Gastroesophageal sphincter (tissue), 4 donors: ENCODE data around the gene RHBDD3. TPM values are rescaled to one million over a fixed set of nuclear protein-coding genes. Genes with fewer than 3 reads are reported as not detected.

Experiments
- ATAC-seq: fragments of 150-250 bp; one replicate; pipeline ENCODE4 v1.9.1; 2016; ENCODE audit warnings: mild to moderate bottlenecking, moderate library complexity
- H3K27ac ChIP-seq, 4 donors: fragments of 200-600 bp; sonication (generic) in 3 of 4; 1 replicate in 3 of 4; 2 replicates in 1 of 4; pipeline ENCODE4 v1.5.1; 2016 to 2019
- H3K27me3 ChIP-seq: fragments of 200-600 bp; sonication (generic); one replicate; pipeline ENCODE4 v1.5.1; 2019
- H3K36me3 ChIP-seq, 2 donors: fragments of 200-600 bp; sonication (generic); one replicate each; pipeline ENCODE4 v1.5.1; 2019; ENCODE audit warnings: control low read depth in 1 of 2
- H3K4me1 ChIP-seq, 3 donors: fragments of 200-600 bp; sonication (generic); 1 replicate in 2 of 3; 2 replicates in 1 of 3; pipeline ENCODE4 v1.5.1; 2016 to 2019; ENCODE audit warnings: control low read depth in 2 of 3
- H3K4me3 ChIP-seq, 2 donors: fragments of 200-600 bp; sonication (generic); one replicate each; pipeline ENCODE4 v1.5.1; 2019; ENCODE audit warnings: mild to moderate bottlenecking in 1 of 2, moderate library complexity in 1 of 2
- H3K9me3 ChIP-seq, 3 donors: fragments of 200-600 bp; sonication (generic); one replicate each; pipeline ENCODE4 v1.5.1; 2017 to 2019; ENCODE audit warnings: control low read depth in 2 of 3
- EP300 ChIP-seq: sonication (generic); formaldehyde crosslinking; IDR thresholded peaks from one replicate; pipeline ENCODE4 v1.6.1; 2017; ENCODE audit warnings: antibody characterized with exemption, mild to moderate bottlenecking
- POLR2A ChIP-seq, 2 donors: fragments of 450-650 bp; IDR thresholded peaks; one replicate each; pipeline ENCODE4 v1.6.1; 2017; ENCODE audit warnings: antibody characterized with exemption in 2 of 2, mild to moderate bottlenecking in 2 of 2, moderate library complexity in 1 of 2
- POLR2AphosphoS5 ChIP-seq: sonication (generic); formaldehyde crosslinking; IDR thresholded peaks from one replicate; pipeline ENCODE4 v1.6.1; 2017; ENCODE audit warnings: antibody characterized with exemption
- WGBS, 2 donors: methylation state at CpG; one replicate each; pipeline ENCODE4 v1.1.5; 2018; ENCODE audit warnings: low coverage in 1 of 2; 5-methylcytosine and 5-hydroxymethylcytosine counted together
- total RNA-seq, 4 donors: library from RNA; depleted of rRNA; stranded (reverse); fragments of >200 nt; gene quantifications; one replicate each; pipeline ENCODE4 v1.1.0, GENCODE V29; 2016
- TF ChIP-seq, protein P1 (sequence below), 4 experiments: fragments of 200-600 bp in 2 of 4; fragments of 450-650 bp in 2 of 4; sonication (generic) in 1 of 4; IDR thresholded peaks; one replicate each; pipeline ENCODE4 v1.5.1; 2017 to 2019; ENCODE audit warnings: antibody characterized with exemption in 4 of 4, mild to moderate bottlenecking in 2 of 4, moderate library complexity in 2 of 4

Gene RHBDD3
- total RNA-seq, 4 donors from 2014 or later = 7.2 to 27.7 (median 19.6) TPM

DNA sequence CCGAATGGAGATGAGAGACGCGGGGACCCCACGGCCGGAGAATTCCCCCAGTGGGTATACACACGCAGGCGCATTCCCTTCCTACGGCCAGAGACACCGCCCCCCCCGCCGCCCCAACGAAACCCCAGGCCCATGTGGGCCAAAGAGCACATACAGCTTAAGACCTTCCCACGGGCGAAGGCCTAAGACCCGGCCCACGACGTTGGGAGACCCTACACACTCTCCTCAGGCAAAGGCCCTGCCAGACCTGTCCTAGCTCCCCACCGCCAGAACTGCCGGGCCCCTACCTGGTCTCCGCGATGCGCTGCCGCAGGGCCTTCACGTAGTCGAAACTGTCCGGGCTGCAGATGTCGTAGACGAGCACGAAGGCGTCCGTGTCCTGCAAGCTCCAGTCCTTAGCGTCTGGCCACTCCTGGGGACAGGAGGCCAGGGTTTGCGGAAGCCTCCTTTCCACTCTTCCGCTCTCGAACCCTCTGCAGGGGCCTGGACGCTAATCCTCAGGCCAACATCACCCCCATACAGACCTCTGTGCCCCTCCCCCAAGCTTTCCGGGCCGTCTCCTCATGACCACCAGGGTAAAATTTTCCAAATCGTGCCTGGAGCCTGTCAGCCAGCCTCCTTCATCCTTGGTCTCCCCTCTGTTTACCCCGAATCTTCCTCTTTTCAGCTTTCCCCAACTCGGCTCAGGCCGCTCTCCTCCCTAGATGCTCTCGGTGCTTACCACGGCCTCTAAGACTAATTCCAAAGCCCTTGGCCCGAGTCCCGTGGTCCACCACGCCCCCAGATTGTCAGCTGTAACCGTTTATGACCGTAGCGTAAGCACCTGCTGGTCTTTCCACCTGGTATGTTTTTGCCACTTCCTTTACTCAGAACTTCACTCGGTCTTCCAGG, 46.0 kb upstream of the RHBDD3 start:
- H3K4me3 ChIP-seq = peak overlapping the region in 1 of 2 donors; percentile 16
- peaks cover 39% of the 10 kb centered on the region for H3K27me3 ChIP-seq
- ATAC-seq = no peak
- WGBS, 2 donors = 11 to 20% methylated on average over 13 to 18 of the region's 51 CpGs
- no peaks in the 10 kb centered on the region for H3K9me3 ChIP-seq
- H3K4me1 ChIP-seq = peaks cover 0 to 72% (median 54%) of the 10 kb centered on the region in 3 donors
- H3K27ac ChIP-seq = no peak overlapping the region
- H3K36me3 ChIP-seq = no peaks in the 10 kb centered on the region
- TF ChIP-seq POLR2AphosphoS5 = no peak
- TF ChIP-seq EP300 = no peak
- TF ChIP-seq POLR2A (IDR thresholded peaks at IDR 0.05) = no peak
- TF ChIP-seq, protein P1, sequence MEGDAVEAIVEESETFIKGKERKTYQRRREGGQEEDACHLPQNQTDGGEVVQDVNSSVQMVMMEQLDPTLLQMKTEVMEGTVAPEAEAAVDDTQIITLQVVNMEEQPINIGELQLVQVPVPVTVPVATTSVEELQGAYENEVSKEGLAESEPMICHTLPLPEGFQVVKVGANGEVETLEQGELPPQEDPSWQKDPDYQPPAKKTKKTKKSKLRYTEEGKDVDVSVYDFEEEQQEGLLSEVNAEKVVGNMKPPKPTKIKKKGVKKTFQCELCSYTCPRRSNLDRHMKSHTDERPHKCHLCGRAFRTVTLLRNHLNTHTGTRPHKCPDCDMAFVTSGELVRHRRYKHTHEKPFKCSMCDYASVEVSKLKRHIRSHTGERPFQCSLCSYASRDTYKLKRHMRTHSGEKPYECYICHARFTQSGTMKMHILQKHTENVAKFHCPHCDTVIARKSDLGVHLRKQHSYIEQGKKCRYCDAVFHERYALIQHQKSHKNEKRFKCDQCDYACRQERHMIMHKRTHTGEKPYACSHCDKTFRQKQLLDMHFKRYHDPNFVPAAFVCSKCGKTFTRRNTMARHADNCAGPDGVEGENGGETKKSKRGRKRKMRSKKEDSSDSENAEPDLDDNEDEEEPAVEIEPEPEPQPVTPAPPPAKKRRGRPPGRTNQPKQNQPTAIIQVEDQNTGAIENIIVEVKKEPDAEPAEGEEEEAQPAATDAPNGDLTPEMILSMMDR (IDR thresholded peaks at IDR 0.05) = no peak

DNA sequence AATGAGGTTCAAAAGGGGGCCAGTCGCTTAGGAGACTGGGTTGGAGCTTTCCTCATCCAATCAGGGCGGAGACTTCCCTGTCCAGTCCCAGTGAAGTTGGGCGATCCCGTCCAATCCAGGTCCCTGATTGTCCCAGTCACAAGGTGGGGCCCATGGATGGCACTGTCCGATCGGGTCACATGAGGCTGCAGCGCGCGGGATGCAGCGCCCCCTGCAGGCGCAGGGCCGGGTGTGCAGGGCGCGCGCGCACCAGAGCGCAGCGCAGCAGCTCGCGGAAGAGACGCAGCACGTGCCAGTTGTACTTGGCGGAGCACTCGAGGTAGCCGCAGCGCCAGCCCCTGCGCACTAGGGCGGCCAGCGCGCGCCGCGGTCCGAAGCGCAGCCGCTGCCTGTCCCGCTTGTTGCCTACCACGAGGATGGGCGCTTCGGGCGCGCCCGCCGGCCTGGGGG, 45.4 kb upstream of the RHBDD3 start:
- Histone ChIP-seq H3K27ac (no peak overlapping the region), H3K36me3 (no peaks in the 10 kb centered on the region), H3K4me1 (peaks cover 1 to 78% (median 61%) of the 10 kb centered on the region in 3 donors), H3K9me3 (no peaks in the 10 kb centered on the region), H3K4me3 (peak overlapping the region in 1 of 2 donors; percentile 16), H3K27me3 (peaks cover 39% of the 10 kb centered on the region)
- 20% methylated on average over 1 of the region's 44 CpGs; no CpG with 5 or more reads in 1 of the 2 donors for WGBS, 2 donors
- TF ChIP-seq, protein P1 (IDR thresholded peaks at IDR 0.05) = peak in 3 of 4 experiments; percentile 59 to 85 (median 77)
- no peak for TF ChIP-seq POLR2A (IDR thresholded peaks at IDR 0.05)
- no peak for TF ChIP-seq POLR2AphosphoS5
- TF ChIP-seq EP300 = no peak
- no peak for ATAC-seq

DNA sequence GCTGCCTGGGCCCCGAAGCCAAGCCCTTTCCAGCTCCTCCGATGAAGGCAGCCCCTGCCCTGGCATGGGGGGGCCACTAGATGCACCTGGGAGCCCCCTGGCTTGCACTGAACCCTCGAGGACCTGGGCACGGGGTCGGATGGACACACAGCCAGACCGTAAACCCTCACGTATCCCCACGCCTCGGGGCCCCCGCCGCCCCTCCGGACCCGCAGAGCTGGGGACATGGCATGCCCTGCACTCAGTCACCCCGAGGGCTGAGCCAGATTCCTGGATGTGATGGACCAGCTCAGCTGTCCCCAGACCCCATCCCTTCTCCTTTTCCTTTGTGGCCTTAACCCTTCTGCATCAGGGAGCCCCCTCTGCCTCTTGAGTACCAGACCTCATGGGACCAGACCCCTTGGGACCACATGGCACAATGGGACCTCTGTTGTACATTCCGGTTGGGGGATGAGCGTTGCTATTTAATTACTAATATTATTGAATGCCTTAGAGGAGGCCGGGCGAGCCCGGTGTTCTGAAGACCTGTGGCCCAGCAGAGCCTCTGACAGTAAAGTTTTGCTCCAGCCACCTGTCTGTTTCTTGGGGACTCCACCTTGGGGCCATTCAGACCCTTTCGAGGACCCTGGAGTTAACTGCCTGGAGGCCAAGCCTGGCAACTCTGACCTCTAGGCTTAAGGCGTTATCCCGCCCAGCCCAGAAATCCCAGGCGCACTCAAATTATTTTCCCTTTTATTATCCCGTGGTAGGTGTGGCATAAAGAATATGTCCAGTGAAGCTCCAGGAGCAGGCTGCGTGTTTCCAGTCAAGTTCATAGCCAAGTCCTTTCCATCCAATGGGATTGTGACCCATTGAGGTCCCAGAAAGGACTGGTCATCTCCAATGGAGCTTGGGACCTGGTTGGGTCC, 44.7 kb upstream of the RHBDD3 start:
- peak overlapping the region in 3 of 4 donors; percentile 86 to 97 (median 92) for H3K27ac ChIP-seq
- no peak for ATAC-seq
- H3K4me1 ChIP-seq = peaks cover 3 to 85% (median 68%) of the 10 kb centered on the region in 3 donors
- WGBS, 2 donors = 77 to 92% methylated on average over 5 to 6 of the region's 25 CpGs
- H3K27me3 ChIP-seq = peaks cover 39% of the 10 kb centered on the region
- H3K4me3 ChIP-seq = no peak overlapping the region
- no peaks in the 10 kb centered on the region for H3K36me3 ChIP-seq
- H3K9me3 ChIP-seq = no peaks in the 10 kb centered on the region
- no peak for TF ChIP-seq EP300
- TF ChIP-seq, protein P1 (IDR thresholded peaks at IDR 0.05) = no peak
- no peak for TF ChIP-seq POLR2A (IDR thresholded peaks at IDR 0.05)
- TF ChIP-seq POLR2AphosphoS5 = no peak

GRCh38 chr22:29311464-29312217, 43.9 kb upstream of the RHBDD3 start:
- Histone ChIP-seq H3K9me3 (no peaks in the 10 kb centered on the region), H3K36me3 (no peaks in the 10 kb centered on the region), H3K27me3 (peaks cover 37% of the 10 kb centered on the region), H3K27ac (peak overlapping the region; percentile 9 to 97 (median 89)), H3K4me3 (peak overlapping the region in 1 of 2 donors; percentile 44), H3K4me1 (peaks cover 3 to 88% (median 69%) of the 10 kb centered on the region in 3 donors)
- no CpG with 5 or more reads among the region's 50 CpGs for WGBS, 2 donors
- ATAC-seq = peak; percentile 0
- TF ChIP-seq EP300 (no peak), POLR2AphosphoS5 (no peak), POLR2A (IDR thresholded peaks at IDR 0.05) (no peak)
- TF ChIP-seq, protein P1 (IDR thresholded peaks at IDR 0.05) = no peak
